ENCODE results near the gene SYNGR1. TPM values are rescaled to one million over a fixed set of nuclear protein-coding genes. Genes with fewer than 3 reads are reported as not detected.

The SYNGR1 gene
- total and polyA plus RNA-seq, 2 of the 8 experiments (the other 6 are each of a cell fraction or from before 2014, with no cell fraction given): 32.5 to 84.7 TPM

GRCh38 chr22:39349967-39350726, at the start of gene SYNGR1 (continued):
- TF ChIP-seq JUND (IDR thresholded peaks at IDR 0.05; ENCODE audit: low read length): no peak
- peak; percentile 81 for TF ChIP-seq KDM4A (IDR thresholded peaks at IDR 0.05; ENCODE audit: low read depth, low read length, severe bottlenecking)
- TF ChIP-seq KDM5A (IDR thresholded peaks at IDR 0.05; ENCODE audit: low read length): no peak
- no peak for TF ChIP-seq BCL11A (IDR thresholded peaks at IDR 0.05; ENCODE audit: low read depth in 2 of 2, low read length in 2 of 2)
- TF ChIP-seq SP1 (IDR thresholded peaks at IDR 0.05; ENCODE audit: low read depth, low read length): no peak
- TF ChIP-seq SUZ12 (IDR thresholded peaks at IDR 0.05; ENCODE audit: low read length): peak; percentile 25; the same call in 1 of the 2 replicates
- no peak for TF ChIP-seq NANOG (IDR thresholded peaks at IDR 0.05; ENCODE audit: insufficient read depth, low read depth, low read length, poor library complexity, severe bottlenecking)
- TF ChIP-seq RXRA (IDR thresholded peaks at IDR 0.05; ENCODE audit: insufficient read depth, low read depth, low read length): no peak
- no peak for TF ChIP-seq FOSL1 (IDR thresholded peaks at IDR 0.05; ENCODE audit: insufficient read depth, low read depth, low read length)
- no peak for TF ChIP-seq SP4 (IDR thresholded peaks at IDR 0.05; ENCODE audit: low read length)
